ENCODE results near the gene SERINC2. TPM values are rescaled to one million over a fixed set of nuclear protein-coding genes. Genes with fewer than 3 reads are reported as not detected.

Gene SERINC2
- not detected for total RNA-seq

DNA sequence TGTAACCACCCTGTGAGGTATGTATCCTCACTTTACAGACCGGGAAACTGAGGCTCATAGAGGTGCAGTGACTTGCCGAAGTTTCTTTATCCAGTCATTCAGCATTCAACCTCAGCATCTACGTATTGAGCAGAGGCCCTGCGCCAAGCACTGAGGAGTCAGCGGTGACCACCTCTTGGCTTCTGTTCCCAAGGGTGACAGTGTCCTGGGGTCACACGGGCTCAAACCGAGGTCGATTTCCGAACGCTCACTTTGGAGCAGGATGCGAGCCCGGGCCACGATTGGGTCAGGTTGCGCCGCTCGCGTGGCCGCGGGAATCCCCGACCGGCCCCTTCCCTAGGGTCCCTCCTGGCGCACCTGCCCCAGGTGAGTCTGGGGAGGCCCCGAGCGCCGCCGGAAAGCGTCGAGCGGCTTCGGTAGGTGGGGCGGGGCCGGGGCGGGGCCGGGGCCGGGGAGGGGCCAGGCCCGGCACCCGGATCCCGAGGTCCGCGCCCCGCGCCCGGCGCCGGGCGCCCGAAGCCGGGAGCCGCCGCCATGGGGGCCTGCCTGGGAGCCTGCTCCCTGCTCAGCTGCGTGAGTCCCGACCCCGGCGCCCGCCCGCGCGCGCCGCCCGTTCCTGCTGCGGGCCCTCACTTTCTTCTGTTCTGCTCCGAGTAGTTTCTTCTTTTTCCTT, at the start of gene SERINC2:
Gene SERINC2, plus strand, starts transcription at position 482 of the 673 bp plus-strand sequence. Its CDS starts 53 bp downstream, at position 535.

DNA sequence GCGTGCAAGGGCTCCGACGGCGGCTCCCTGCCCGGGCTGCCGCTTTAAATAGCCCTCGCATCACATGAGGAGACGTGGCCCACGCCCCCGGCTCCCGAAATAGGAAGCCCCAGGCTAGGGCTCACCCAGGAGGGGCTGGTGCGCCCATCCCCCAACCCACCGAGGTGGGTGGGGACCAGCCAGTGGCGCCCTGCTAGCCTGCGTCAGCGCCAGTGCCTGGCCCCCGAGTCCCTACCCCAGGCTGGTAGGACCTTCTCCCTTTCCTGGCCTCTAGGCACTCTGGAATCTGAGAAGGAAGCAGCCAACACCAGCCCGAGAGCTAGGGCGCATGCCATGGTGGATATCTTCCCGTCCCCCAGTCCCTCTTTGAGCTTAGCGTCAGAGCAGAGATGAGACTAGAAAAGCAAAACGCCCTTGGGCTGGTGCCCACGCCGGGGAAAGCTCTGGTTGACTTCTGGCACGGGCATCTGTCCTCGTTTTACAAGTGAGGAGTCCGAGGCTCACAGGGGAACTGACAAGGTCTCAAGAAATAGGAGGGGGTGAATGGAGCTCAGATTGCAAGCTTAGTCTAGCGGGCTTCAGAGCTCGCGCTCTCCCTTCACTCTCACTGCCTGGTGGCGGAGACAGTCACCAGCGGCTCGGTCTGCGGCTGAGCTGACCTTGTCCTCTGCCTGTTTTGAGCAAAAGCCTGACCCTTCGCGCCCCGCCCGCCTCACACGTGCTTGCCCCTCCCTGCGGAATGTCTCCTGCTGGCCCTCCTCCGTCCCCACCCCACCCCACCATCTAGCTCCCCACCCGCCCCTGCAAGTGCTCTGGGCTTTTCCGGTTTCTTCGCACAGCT, 39.7 kb upstream of the SERINC2 start, which contains the start of gene FABP3:
Gene FABP3, minus strand, starts transcription at position 21 of the 841 bp plus-strand sequence. CDS start 62 bp downstream, outside the sequence.

Other genes with a start within 250 kb of the SERINC2 start
- gene NKAIN1, start 173.3 kb upstream of the SERINC2 start, total RNA-seq, result not detected
- 10 to 100 TPM; 66.9 to 67.8 TPM for gene SNRNP40, start 116.4 kb upstream of the SERINC2 start, total RNA-seq
- 10 to 100 TPM; 20.4 to 21.0 TPM for gene ZCCHC17, start 116.2 kb upstream of the SERINC2 start, total RNA-seq
- not detected for gene FABP3, start 40.1 kb upstream of the SERINC2 start, total RNA-seq
- not detected for gene TINAGL1, start 163.3 kb downstream of the SERINC2 start, total RNA-seq
- gene HCRTR1, start 204.5 kb downstream of the SERINC2 start, total RNA-seq, result not detected
- gene PEF1, start 231.7 kb downstream of the SERINC2 start, total RNA-seq, result 10 to 100 TPM; 51.2 to 51.8 TPM

Data from activated naive CD4-positive, alpha-beta T cell treated with anti-CD3 and anti-CD28 coated beads, Interleukin-2, amount 10 ng/mL, durations not matched to agents 5 hours and 36 hours (primary cell).